HepG2 (cell line): Measurements from ENCODE around the gene ADAD2. TPM values are rescaled to one million over a fixed set of nuclear protein-coding genes. Genes with fewer than 3 reads are reported as not detected.

Experiments used
- ATAC-seq: fragments of 200-7000 bp; cut with Tn5 transposase; 3 replicates; pipeline ENCODE4 v1.9.1; 2020; ENCODE audit warnings: mild to moderate bottlenecking, moderate library complexity
- BruUV-seq: library from RNA; stranded (reverse); fragments of 400-500 nt; replicated peaks from 2 replicates; lab custom pipeline; 2021; lab: Mats Ljungman, UMichigan
- CTCF ChIA-PET: fragments of 300-600 bp; formaldehyde crosslinking; extraction: SDS; loops from one replicate; lab custom pipeline; 2021; ENCODE audit warnings: low total read pairs, inconsistent platforms, low intra/inter-chr PET ratio; lab: Yijun Ruan, JAX
- POLR2A ChIA-PET: fragments of 350-600 bp; sonication (Branson Sonifier 250); formaldehyde crosslinking; loops from one replicate; lab custom pipeline; 2020; ENCODE audit warnings: antibody characterized with exemption, inconsistent platforms; lab: Yijun Ruan, JAX
- DNase-seq: peaks from one replicate; pipeline ENCODE4 v3.0.0-alpha.2; 2015; ENCODE audit warnings: low spot score
- FAIRE-seq: peaks from 3 replicates; lab custom pipeline; 2011; peaks lifted over from hg19 to GRCh38; lab: Jason Lieb, UNC
- H2AFZ ChIP-seq: one replicate; pipeline ENCODE4 v1.6.1; 2011; ENCODE audit warnings: low read length, inconsistent platforms
- H3K27ac ChIP-seq: fragments of 300-600 bp; 3 replicates; pipeline ENCODE4 v1.8.0; 2011; ENCODE audit warnings: mixed run types, mild to moderate bottlenecking, mixed read lengths, low read length, inconsistent platforms; ENCODE audit not compliant: insufficient read depth; ENCODE audit errors: extremely low read length
- H3K27me3 ChIP-seq, 2 experiments: fragments of 200-600 bp in 1 of 2; 2 replicates in 1 of 2; 3 replicates in 1 of 2; pipeline versions ENCODE4 v1.6.0 to v1.8.0; 2011; ENCODE audit warnings: low read length in 2 of 2, mild to moderate bottlenecking in 2 of 2, moderate library complexity in 2 of 2, inconsistent platforms in 1 of 2; ENCODE audit not compliant: insufficient read depth in 2 of 2, control insufficient read depth in 1 of 2
- H3K36me3 ChIP-seq, 2 experiments: fragments of 200-600 bp in 1 of 2; replicated peaks in 1 of 2; 2 replicates in 1 of 2; 3 replicates in 1 of 2; pipeline versions ENCODE4 v1.5.1 to v1.8.0; 2011; ENCODE audit warnings: low read length in 2 of 2, inconsistent platforms in 1 of 2; ENCODE audit not compliant: insufficient read depth in 2 of 2, control insufficient read depth in 1 of 2
- H3K4me1 ChIP-seq: 2 replicates; pipeline ENCODE4 v1.5.1; 2012; ENCODE audit warnings: low read length, inconsistent platforms; ENCODE audit not compliant: insufficient read depth
- H3K4me2 ChIP-seq: 2 replicates; pipeline ENCODE4 v1.6.0; 2011; ENCODE audit warnings: low read depth, low read length, inconsistent platforms
- H3K4me3 ChIP-seq, 3 experiments: fragments of 200-600 bp in 1 of 3; sonication (generic), shearing (Covaris generic) in 1 of 3; replicated peaks in 1 of 3; 2 replicates each; pipeline ENCODE4 v1.5.1; 2011 to 2016; ENCODE audit warnings: low read length in 3 of 3, inconsistent platforms in 2 of 3, low read depth in 2 of 3, mild to moderate bottlenecking in 2 of 3, control low read depth in 1 of 3, mixed read lengths in 1 of 3; ENCODE audit not compliant: insufficient read depth in 1 of 3
- H3K79me2 ChIP-seq: one replicate; pipeline ENCODE4 v1.6.1; 2011; ENCODE audit warnings: low read length, inconsistent platforms; ENCODE audit not compliant: insufficient read depth
- H3K9ac ChIP-seq: 2 replicates; pipeline ENCODE4 v1.6.0; 2011; ENCODE audit warnings: mild to moderate bottlenecking, low read depth, low read length, inconsistent platforms; ENCODE audit not compliant: insufficient read depth
- H3K9me3 ChIP-seq: 2 replicates; pipeline ENCODE4 v1.5.1; 2012; ENCODE audit warnings: mild to moderate bottlenecking, low read length
- H4K20me1 ChIP-seq: 2 replicates; pipeline ENCODE4 v1.6.0; 2011; ENCODE audit warnings: inconsistent platforms, mild to moderate bottlenecking, low read length, moderate library complexity; ENCODE audit not compliant: insufficient read depth
- HMG20B ChIP-seq: conservative IDR thresholded peaks from 2 replicates; pipeline ENCODE4 v1.6.1; 2016; ENCODE audit warnings: missing genetic modification reagents, missing compliant biosample characterization
- PHB2 ChIP-seq: fragments of 450-650 bp; IDR thresholded peaks from 2 replicates; pipeline ENCODE4 v1.6.1; 2018; ENCODE audit not compliant: partially characterized antibody
- PITX1 ChIP-seq: sonication (generic); formaldehyde crosslinking; IDR thresholded peaks from 2 replicates; pipeline ENCODE4 v1.5.1; 2020; ENCODE audit warnings: mild to moderate bottlenecking, missing genetic modification reagents
- TAF15 ChIP-seq: fragments of 200-400 bp; formaldehyde crosslinking; IDR thresholded peaks from one replicate; pipeline ENCODE4 v1.6.1; 2018; ENCODE audit warnings: mild to moderate bottlenecking, low read depth, low read length; ENCODE audit not compliant: poor library complexity, severe bottlenecking
- ZNF230 ChIP-seq: sonication (generic); formaldehyde crosslinking; IDR thresholded peaks from 2 replicates; pipeline ENCODE4 v1.4.0; 2020; ENCODE audit warnings: mild to moderate bottlenecking, missing genetic modification reagents
- ZNF790 ChIP-seq: sonication (generic); formaldehyde crosslinking; IDR thresholded peaks from 2 replicates; pipeline ENCODE4 v1.8.0; 2022; ENCODE audit warnings: missing genetic modification reagents, mild to moderate bottlenecking, borderline replicate concordance
- ZNF841 ChIP-seq: sonication (generic); formaldehyde crosslinking; IDR thresholded peaks from 2 replicates; pipeline ENCODE4 v1.8.1; 2023; ENCODE audit warnings: missing genetic modification reagents, borderline replicate concordance
- WGBS: methylation state at CpG from one replicate; pipeline ENCODE4 v1.1.6; 2017; ENCODE audit warnings: low lambda C conversion rate; 5-methylcytosine and 5-hydroxymethylcytosine counted together
- in situ Hi-C: cut with HindIII; loops from 2 replicates; pipeline ENCODE4 v1.10.0; 2017; ENCODE audit warnings: low pct_unique_long_range_greater_than_20kb; ENCODE audit not compliant: extremely low pct_ligation_motif_present
- intact Hi-C: fragments of 100-400 bp; cut with micrococcal nuclease; formaldehyde crosslinking; loops from one replicate; pipeline ENCODE4 v1.10.0; 2022; ENCODE audit not compliant: unreplicated experiment
- polyA plus RNA-seq, 8 experiments: library from polyadenylated mRNA; depleted of rRNA in 3 of 8; stranded (reverse) in 7 of 8; unstranded in 1 of 8; fragments of >200 nt; fragmentation: Illumina TruSeq in 4 of 8; extraction: Trizol in 4 of 8; gene quantifications; 2 replicates each; pipeline versions ENCODE4 v1.2.1 to v1.2.3, GENCODE V29; 2011 to 2016; ENCODE audit warnings: low read depth in 4 of 8, missing spikeins in 1 of 8, mixed read lengths in 1 of 8; ENCODE audit not compliant: insufficient read depth in 1 of 8
- total RNA-seq, 5 experiments: library from RNA; depleted of rRNA; stranded (reverse); fragments of >200 nt; fragmentation: Illumina TruSeq; extraction: Trizol; gene quantifications; 2 replicates each; pipeline ENCODE4 v1.2.3, GENCODE V29; 2016; ENCODE audit warnings: low read depth in 1 of 5
- TF ChIP-seq, protein P1 (sequence below): sonication (generic); formaldehyde crosslinking; conservative IDR thresholded peaks from 2 replicates; pipeline ENCODE4 v1.4.0; 2020; ENCODE audit warnings: missing genetic modification reagents

ADAD2 gene
- total and polyA plus RNA-seq, 2 of the 13 experiments (the other 11 are each of a cell fraction or from before 2014, with no cell fraction given) = not detected

DNA sequence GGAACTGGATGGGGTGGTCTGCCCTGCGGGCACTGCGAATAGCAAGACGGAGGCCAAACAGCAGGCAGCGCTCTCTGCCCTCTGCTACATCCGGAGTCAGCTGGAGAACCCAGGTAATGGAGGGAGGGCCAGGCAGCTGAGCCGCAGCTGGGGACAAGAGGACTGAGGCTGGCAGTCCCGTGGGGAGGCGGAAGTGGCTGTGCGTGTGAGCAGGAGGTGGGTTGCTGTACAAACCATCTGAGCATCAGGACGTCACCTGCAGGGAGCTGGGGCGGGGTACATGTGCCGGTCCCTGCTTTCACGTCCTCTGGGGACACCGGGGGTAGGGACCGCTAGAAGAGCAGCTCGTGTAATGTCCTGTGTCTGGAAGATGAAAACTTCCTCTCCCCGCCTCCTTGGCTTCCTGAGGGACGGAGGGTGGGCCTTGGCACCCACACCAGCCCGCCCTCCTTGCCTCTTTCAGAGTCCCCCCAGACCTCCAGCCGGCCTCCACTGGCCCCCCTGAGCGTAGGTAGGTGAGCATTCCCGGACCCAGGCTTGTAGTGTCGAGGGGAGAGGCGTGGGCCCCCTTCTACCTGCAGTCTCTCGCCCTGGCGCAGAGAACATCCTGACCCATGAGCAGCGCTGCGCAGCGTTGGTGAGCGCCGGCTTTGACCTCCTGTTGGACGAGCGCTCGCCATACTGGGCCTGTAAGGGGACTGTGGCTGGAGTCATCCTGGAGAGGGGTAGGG lies 3.7 kb downstream of the ADAD2 start:
- TF ChIP-seq ZNF841 (CRISPR knock-in tag) = no peak
- no peak for TF ChIP-seq ZNF230 (CRISPR knock-in tag)
- TF ChIP-seq ZNF790 (CRISPR knock-in tag) = no peak
- peak; percentile 3 for TF ChIP-seq TAF15
- TF ChIP-seq, protein P1, sequence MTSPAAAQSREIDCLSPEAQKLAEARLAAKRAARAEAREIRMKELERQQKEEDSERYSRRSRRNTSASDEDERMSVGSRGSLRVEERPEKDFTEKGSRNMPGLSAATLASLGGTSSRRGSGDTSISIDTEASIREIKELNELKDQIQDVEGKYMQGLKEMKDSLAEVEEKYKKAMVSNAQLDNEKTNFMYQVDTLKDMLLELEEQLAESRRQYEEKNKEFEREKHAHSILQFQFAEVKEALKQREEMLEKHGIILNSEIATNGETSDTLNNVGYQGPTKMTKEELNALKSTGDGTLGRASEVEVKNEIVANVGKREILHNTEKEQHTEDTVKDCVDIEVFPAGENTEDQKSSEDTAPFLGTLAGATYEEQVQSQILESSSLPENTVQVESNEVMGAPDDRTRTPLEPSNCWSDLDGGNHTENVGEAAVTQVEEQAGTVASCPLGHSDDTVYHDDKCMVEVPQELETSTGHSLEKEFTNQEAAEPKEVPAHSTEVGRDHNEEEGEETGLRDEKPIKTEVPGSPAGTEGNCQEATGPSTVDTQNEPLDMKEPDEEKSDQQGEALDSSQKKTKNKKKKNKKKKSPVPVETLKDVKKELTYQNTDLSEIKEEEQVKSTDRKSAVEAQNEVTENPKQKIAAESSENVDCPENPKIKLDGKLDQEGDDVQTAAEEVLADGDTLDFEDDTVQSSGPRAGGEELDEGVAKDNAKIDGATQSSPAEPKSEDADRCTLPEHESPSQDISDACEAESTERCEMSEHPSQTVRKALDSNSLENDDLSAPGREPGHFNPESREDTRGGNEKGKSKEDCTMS (CRISPR knock-in tag) = no peak
- TF ChIP-seq PITX1 = no peak
- TF ChIP-seq HMG20B = no peak
- TF ChIP-seq PHB2 = no peak
- no peak overlapping the region for H3K4me3 ChIP-seq
- CTCF ChIA-PET = no interaction called here
- H3K27me3 ChIP-seq = peaks cover 25 to 69% of the 10 kb centered on the region in 2 experiments; a peak in 4 of 5 replicates
- no peaks in the 10 kb centered on the region for H3K79me2 ChIP-seq
- no peaks in the 10 kb centered on the region for H4K20me1 ChIP-seq
- no peak overlapping the region for H3K27ac ChIP-seq
- 53% methylated on average over 11 of the region's 34 CpGs for WGBS
- no peak for FAIRE-seq
- H3K4me2 ChIP-seq = no peak overlapping the region
- H2AFZ ChIP-seq = no peak overlapping the region
- no peaks in the 10 kb centered on the region for H3K4me1 ChIP-seq
- in situ Hi-C loops = loop anchor here (25.0 kb wide), 1 partner anchor 232 kb away; the partner anchor contains the start of genes NECAB2 and OSGIN1
- no peak overlapping the region for H3K9ac ChIP-seq
- intact Hi-C loops = loop anchor here (5.0 kb wide), 1 partner anchor 532 kb away; no protein-coding TSS in a partner anchor
- no peak for DNase-seq
- no TSS peak for BruUV-seq
- no peaks in the 10 kb centered on the region for H3K36me3 ChIP-seq
- H3K9me3 ChIP-seq = no peaks in the 10 kb centered on the region
- POLR2A ChIA-PET = no interaction called here
- no peak for ATAC-seq
